Tibial nerve (tissue), 4 donors: ENCODE results near the gene VPS26B. TPM values are rescaled to one million over a fixed set of nuclear protein-coding genes. Genes with fewer than 3 reads are reported as not detected.

ENCODE experiments used
- DNase-seq, 2 donors: peaks; one replicate each; pipeline ENCODE4 v3.0.0-alpha.2; 2019; ENCODE audit warnings: low spot score in 2 of 2
- H3K27ac ChIP-seq, 4 donors: fragments of 200-600 bp; sonication (generic) in 3 of 4; one replicate each; pipeline ENCODE4 v1.5.1; 2017 to 2019; ENCODE audit warnings: mild to moderate bottlenecking in 1 of 4
- H3K27me3 ChIP-seq, 2 donors: fragments of 200-600 bp; sonication (generic) in 1 of 2; one replicate each; pipeline versions ENCODE4 v1.5.1 to v1.6.0; 2017 to 2019
- H3K36me3 ChIP-seq, 3 donors: fragments of 200-600 bp; sonication (generic); one replicate each; pipeline ENCODE4 v1.5.1; 2018 to 2019
- H3K4me1 ChIP-seq, 4 donors: fragments of 200-600 bp; sonication (generic) in 3 of 4; one replicate each; pipeline ENCODE4 v1.5.1; 2017 to 2019
- H3K4me3 ChIP-seq, 4 donors: fragments of 200-600 bp; sonication (generic) in 3 of 4; one replicate each; pipeline ENCODE4 v1.5.1; 2017 to 2019; ENCODE audit warnings: mild to moderate bottlenecking in 1 of 4, moderate library complexity in 1 of 4
- H3K9me3 ChIP-seq, 4 donors: fragments of 200-600 bp; sonication (generic) in 3 of 4; one replicate each; pipeline ENCODE4 v1.5.1; 2017 to 2019
- CTCF ChIP-seq, 5 experiments: fragments of 200-600 bp in 3 of 5; fragments of 450-650 bp in 2 of 5; sonication (generic) in 3 of 5; IDR thresholded peaks; one replicate each; pipeline ENCODE4 v1.5.1; 2016 to 2019; ENCODE audit warnings: antibody characterized with exemption in 5 of 5, mild to moderate bottlenecking in 3 of 5, moderate library complexity in 2 of 5
- EP300 ChIP-seq, 2 donors: sonication (generic); formaldehyde crosslinking; IDR thresholded peaks; one replicate each; pipeline ENCODE4 v1.6.1; 2017; ENCODE audit warnings: antibody characterized with exemption in 2 of 2, mild to moderate bottlenecking in 1 of 2
- POLR2A ChIP-seq, 2 donors: fragments of 450-650 bp; IDR thresholded peaks; one replicate each; pipeline ENCODE4 v1.6.1; 2017; ENCODE audit warnings: antibody characterized with exemption in 2 of 2, mild to moderate bottlenecking in 2 of 2, moderate library complexity in 2 of 2
- WGBS, 2 donors: methylation state at CpG; one replicate each; pipeline ENCODE4 v1.1.5; 2018; 5-methylcytosine and 5-hydroxymethylcytosine counted together
- total RNA-seq, 4 donors: library from RNA; depleted of rRNA; stranded (reverse); fragments of >200 nt; gene quantifications; one replicate each; pipeline ENCODE4 v1.1.0, GENCODE V29; 2016

The VPS26B gene
- total RNA-seq, 4 donors from 2014 or later = 32.7 to 35.9 (median 33.3) TPM

- Histone ChIP-seq H3K27me3 (no peaks in the 10 kb centered on the region), H3K4me1 (peaks cover 0 to 16% (median 0%) of the 10 kb centered on the region in 4 donors), H3K36me3 (peaks cover 0 to 49% (median 0%) of the 10 kb centered on the region in 3 donors), H3K27ac (no peak overlapping the region), H3K4me3 (no peak overlapping the region), H3K9me3 (no peaks in the 10 kb centered on the region)
- no peak for TF ChIP-seq CTCF (IDR thresholded peaks at IDR 0.05)
- TF ChIP-seq POLR2A (IDR thresholded peaks at IDR 0.05) = no peak
- WGBS, 2 donors = 87 to 92% methylated on average over 7 of the region's 7 CpGs
- no peak for DNase-seq
Observed at GRCh38 chr11:134264966-134265764, 40.7 kb downstream of the VPS26B start.

GRCh38 chr11:134266440-134266839 lies 42.0 kb downstream of the VPS26B start:
- no peak for TF ChIP-seq POLR2A (IDR thresholded peaks at IDR 0.05)
- TF ChIP-seq EP300 (IDR thresholded peaks at IDR 0.05) = no peak
- no peak for TF ChIP-seq CTCF (IDR thresholded peaks at IDR 0.05)
- no peak overlapping the region for H3K4me3 ChIP-seq
- no peak overlapping the region for H3K27ac ChIP-seq
- H3K36me3 ChIP-seq = peaks cover 0 to 36% (median 0%) of the 10 kb centered on the region in 3 donors
- 81 to 89% methylated on average over 5 of the region's 5 CpGs for WGBS, 2 donors
- DNase-seq = no peak
- peaks cover 0 to 16% (median 0%) of the 10 kb centered on the region in 4 donors for H3K4me1 ChIP-seq
- H3K9me3 ChIP-seq = no peaks in the 10 kb centered on the region
- peaks cover 0 to 9% of the 10 kb centered on the region in 2 donors for H3K27me3 ChIP-seq

DNA sequence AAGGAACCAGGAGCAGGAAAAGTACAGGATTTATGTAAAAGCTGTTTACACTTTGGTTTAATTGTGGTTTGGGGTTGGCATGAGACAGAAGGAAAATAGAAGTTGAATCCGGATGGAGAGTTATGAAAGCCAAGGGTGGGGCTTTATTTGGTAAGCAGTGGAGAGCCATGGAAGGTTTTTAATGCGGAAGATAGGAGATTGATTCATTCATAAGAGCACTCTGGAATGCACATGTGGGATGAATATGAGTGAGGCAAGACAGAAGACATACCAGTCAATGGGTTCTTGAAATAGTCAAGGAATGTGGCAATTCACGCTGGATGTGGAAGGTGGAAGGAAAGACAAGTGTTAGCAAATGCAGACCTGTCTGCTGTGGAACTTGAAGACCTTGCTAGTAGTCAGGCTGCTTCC lies 42.4 kb downstream of the VPS26B start:
- H3K27ac ChIP-seq = no peak overlapping the region
- peaks cover 0 to 32% (median 0%) of the 10 kb centered on the region in 3 donors for H3K36me3 ChIP-seq
- H3K27me3 ChIP-seq = peaks cover 0 to 13% of the 10 kb centered on the region in 2 donors
- peaks cover 0 to 16% (median 0%) of the 10 kb centered on the region in 4 donors for H3K4me1 ChIP-seq
- TF ChIP-seq EP300 (IDR thresholded peaks at IDR 0.05) (peak in 1 of 2 donors; percentile 65), CTCF (IDR thresholded peaks at IDR 0.05) (no peak)
- no peaks in the 10 kb centered on the region for H3K9me3 ChIP-seq
- WGBS, 2 donors = 33% methylated on average over 3 of the region's 3 CpGs
- H3K4me3 ChIP-seq = no peak overlapping the region
- DNase-seq = peak in 1 of 2 donors; percentile 39

DNA sequence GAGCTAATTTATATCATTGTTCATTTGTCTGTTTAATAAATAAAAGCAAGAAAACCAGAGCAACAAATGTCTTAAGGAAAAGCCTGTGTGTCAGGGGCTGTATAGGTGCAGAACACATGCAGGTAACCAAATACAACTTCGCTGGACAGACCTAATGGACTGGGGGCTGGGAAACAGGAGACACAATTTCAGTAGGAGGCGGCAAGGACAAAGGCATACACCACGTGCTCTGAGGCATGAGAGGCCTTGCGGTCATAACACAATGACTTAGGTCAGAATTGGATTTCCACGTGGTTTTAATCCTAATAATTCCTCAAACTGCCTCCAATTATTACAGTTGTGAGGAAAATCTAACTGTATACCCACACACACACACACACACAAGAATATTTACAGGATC lies 43.0 kb downstream of the VPS26B start:
- Histone ChIP-seq H3K27ac (no peak overlapping the region), H3K27me3 (peaks cover 0 to 19% of the 10 kb centered on the region in 2 donors), H3K36me3 (peaks cover 0 to 26% (median 0%) of the 10 kb centered on the region in 3 donors), H3K9me3 (no peaks in the 10 kb centered on the region), H3K4me3 (no peak overlapping the region), H3K4me1 (peaks cover 0 to 16% (median 0%) of the 10 kb centered on the region in 4 donors)
- 66 to 69% methylated on average over 5 of the region's 5 CpGs for WGBS, 2 donors
- DNase-seq = no peak
- TF ChIP-seq EP300 (IDR thresholded peaks at IDR 0.05) (no peak), POLR2A (IDR thresholded peaks at IDR 0.05) (no peak), CTCF (IDR thresholded peaks at IDR 0.05) (no peak)

GRCh38 chr11:134267966-134268365 lies 43.5 kb downstream of the VPS26B start:
- peaks cover 0 to 21% (median 0%) of the 10 kb centered on the region in 3 donors for H3K36me3 ChIP-seq
- H3K4me1 ChIP-seq = peaks cover 0 to 16% (median 0%) of the 10 kb centered on the region in 4 donors
- 71% methylated on average over 11 of the region's 11 CpGs for whole genome bisulfite sequencing, 2 donors
- H3K4me3 ChIP-seq = no peak overlapping the region
- TF ChIP-seq POLR2A (IDR thresholded peaks at IDR 0.05) (no peak), EP300 (IDR thresholded peaks at IDR 0.05) (no peak), CTCF (IDR thresholded peaks at IDR 0.05) (no peak)
- DNase-seq = no peak
- no peaks in the 10 kb centered on the region for H3K9me3 ChIP-seq
- peaks cover 0 to 24% of the 10 kb centered on the region in 2 donors for H3K27me3 ChIP-seq
- no peak overlapping the region for H3K27ac ChIP-seq
